ENCODE data around the gene RASL10B. TPM values are rescaled to one million over a fixed set of nuclear protein-coding genes. Genes with fewer than 3 reads are reported as not detected.

RASL10B gene
- polyA plus RNA-seq, 1 donor: 13.0 TPM

Other genes starting within 250 kb of the RASL10B start
- gene SLFN12L, start 194.0 kb upstream of the RASL10B start, polyA plus RNA-seq (ENCODE audit: insufficient read length): 0.18 TPM
- gene SLFN14, start 170.8 kb upstream of the RASL10B start, polyA plus RNA-seq (ENCODE audit: insufficient read length): 0.08 TPM
- 10.1 TPM for gene PEX12, start 153.1 kb upstream of the RASL10B start, polyA plus RNA-seq (ENCODE audit: insufficient read length)
- gene AP2B1, start 144.3 kb upstream of the RASL10B start, polyA plus RNA-seq (ENCODE audit: insufficient read length): 143 TPM
- gene GAS2L2, start 21.6 kb downstream of the RASL10B start, polyA plus RNA-seq (ENCODE audit: insufficient read length): 0.08 TPM
- gene C17orf50, start 29.2 kb downstream of the RASL10B start, polyA plus RNA-seq (ENCODE audit: insufficient read length): not detected
- 1.2 TPM for gene MMP28, start 64.0 kb downstream of the RASL10B start, polyA plus RNA-seq (ENCODE audit: insufficient read length)
- gene TAF15, start 77.8 kb downstream of the RASL10B start, polyA plus RNA-seq (ENCODE audit: insufficient read length): 321 TPM
- gene HEATR9, start 137.3 kb downstream of the RASL10B start, polyA plus RNA-seq (ENCODE audit: insufficient read length): 0.20 TPM
- 1.5 TPM for gene CCL5, start 148.7 kb downstream of the RASL10B start, polyA plus RNA-seq (ENCODE audit: insufficient read length)
- gene RDM1, start 199.1 kb downstream of the RASL10B start, polyA plus RNA-seq (ENCODE audit: insufficient read length): 3.1 TPM
- gene LYZL6, start 212.1 kb downstream of the RASL10B start, polyA plus RNA-seq (ENCODE audit: insufficient read length): not detected
- gene CCL16, start 249.9 kb downstream of the RASL10B start, polyA plus RNA-seq (ENCODE audit: insufficient read length): 0.20 TPM

Data from left kidney (tissue), 1 donor.